Uterus (tissue), 4 donors: Measurements from ENCODE around the gene NFATC1. TPM values are rescaled to one million over a fixed set of nuclear protein-coding genes. Genes with fewer than 3 reads are reported as not detected.

Experiments used
- DNase-seq, 2 donors: peaks; one replicate each; pipeline ENCODE4 v3.0.0-alpha.2; 2019 to 2020
- H3K27ac ChIP-seq, 2 donors: fragments of 200-600 bp; sonication (generic); 1 replicate in 1 of 2; 2 replicates in 1 of 2; pipeline ENCODE4 v1.5.1; 2016 to 2018
- H3K27me3 ChIP-seq, 2 donors: fragments of 200-600 bp; sonication (generic); one replicate each; pipeline ENCODE4 v1.5.1; 2018 to 2019; ENCODE audit warnings: control low read depth in 1 of 2
- H3K36me3 ChIP-seq, 2 donors: fragments of 200-600 bp; sonication (generic); one replicate each; pipeline ENCODE4 v1.5.1; 2019; ENCODE audit warnings: control low read depth in 1 of 2
- H3K4me1 ChIP-seq, 2 donors: fragments of 200-600 bp; sonication (generic); one replicate each; pipeline ENCODE4 v1.5.1; 2018 to 2019; ENCODE audit warnings: control low read depth in 1 of 2
- H3K4me3 ChIP-seq, 2 donors: fragments of 200-600 bp; sonication (generic); 1 replicate in 1 of 2; 2 replicates in 1 of 2; pipeline ENCODE4 v1.5.1; 2018 to 2019; ENCODE audit warnings: mild to moderate bottlenecking in 1 of 2
- H3K9me3 ChIP-seq, 2 donors: fragments of 200-600 bp; sonication (generic); one replicate each; pipeline ENCODE4 v1.5.1; 2019; ENCODE audit warnings: control low read depth in 1 of 2
- CTCF ChIP-seq, 4 experiments: fragments of 200-600 bp in 2 of 4; fragments of 450-650 bp in 2 of 4; sonication (generic) in 2 of 4; IDR thresholded peaks; one replicate each; pipeline ENCODE4 v1.5.1; 2016 to 2019; ENCODE audit warnings: antibody characterized with exemption in 4 of 4, mild to moderate bottlenecking in 2 of 4, moderate library complexity in 1 of 4
- POLR2A ChIP-seq, 2 donors: fragments of 450-650 bp; IDR thresholded peaks; one replicate each; pipeline ENCODE4 v1.6.1; 2016; ENCODE audit warnings: antibody characterized with exemption in 2 of 2, mild to moderate bottlenecking in 1 of 2, moderate library complexity in 1 of 2
- intact Hi-C: fragments of 100-400 bp; cut with DNase I; formaldehyde crosslinking; loops from one replicate; pipeline ENCODE4 v1.15.1; 2023; ENCODE audit warnings: low total_unique reads
- total RNA-seq, 4 donors: library from RNA; depleted of rRNA in 3 of 4; stranded (reverse); fragments of >200 nt in 3 of 4; gene quantifications; one replicate each; pipeline versions ENCODE4 v1.1.0 to v1.2.4, GENCODE V29; 2014 to 2023
- donor health status: DM: yes; HTN: yes; CAD: no.

NFATC1 gene
- total RNA-seq, 4 donors from 2014 or later: 9.2 to 25.1 (median 14.6) TPM

GRCh38 chr18:79494936-79495335, 99.2 kb downstream of the NFATC1 start:
- intact Hi-C loops: no loop called here
- DNase-seq: peak in 1 of 2 donors; percentile 11
- H3K27ac ChIP-seq: no peak overlapping the region
- H3K4me3 ChIP-seq: no peak overlapping the region
- H3K4me1 ChIP-seq: no peaks in the 10 kb centered on the region
- TF ChIP-seq CTCF (IDR thresholded peaks at IDR 0.05): no peak
- no peak for TF ChIP-seq POLR2A (IDR thresholded peaks at IDR 0.05)
- H3K36me3 ChIP-seq: no peaks in the 10 kb centered on the region
- no peaks in the 10 kb centered on the region for H3K27me3 ChIP-seq
- peaks cover 0 to 8% of the 10 kb centered on the region in 2 donors for H3K9me3 ChIP-seq

- H3K4me3 ChIP-seq: no peak overlapping the region
- H3K9me3 ChIP-seq: peaks cover 0 to 8% of the 10 kb centered on the region in 2 donors
- H3K27me3 ChIP-seq: no peaks in the 10 kb centered on the region
- DNase-seq: peak in 1 of 2 donors; percentile 12
- H3K36me3 ChIP-seq: no peaks in the 10 kb centered on the region
- no peak overlapping the region for H3K27ac ChIP-seq
- intact Hi-C loops: no loop called here
- TF ChIP-seq CTCF (IDR thresholded peaks at IDR 0.05) (no peak), POLR2A (IDR thresholded peaks at IDR 0.05) (no peak)
- H3K4me1 ChIP-seq: no peaks in the 10 kb centered on the region
These were observed 99.9 kb downstream of the NFATC1 start for GRCh38 chr18:79495591-79496071.

- H3K4me1 ChIP-seq: no peaks in the 10 kb centered on the region
- no peaks in the 10 kb centered on the region for H3K27me3 ChIP-seq
- no peak for TF ChIP-seq CTCF (IDR thresholded peaks at IDR 0.05)
- no peak for TF ChIP-seq POLR2A (IDR thresholded peaks at IDR 0.05)
- peak overlapping the region; percentile 59 to 61 for H3K27ac ChIP-seq
- peak in 1 of 2 donors; percentile 27 for DNase-seq
- H3K9me3 ChIP-seq: peaks cover 0 to 8% of the 10 kb centered on the region in 2 donors
- no peak overlapping the region for H3K4me3 ChIP-seq
- no peaks in the 10 kb centered on the region for H3K36me3 ChIP-seq
- intact Hi-C loops: no loop called here
These were observed 100.7 kb downstream of the NFATC1 start for GRCh38 chr18:79496237-79496977.

- Histone ChIP-seq H3K36me3 (no peaks in the 10 kb centered on the region), H3K27me3 (no peaks in the 10 kb centered on the region), H3K4me3 (no peak overlapping the region), H3K27ac (peak overlapping the region; percentile 59 to 61), H3K4me1 (no peaks in the 10 kb centered on the region), H3K9me3 (peaks cover 0 to 8% of the 10 kb centered on the region in 2 donors)
- peak; percentile 63 to 80 for DNase-seq
- intact Hi-C loops: no loop called here
- no peak for TF ChIP-seq POLR2A (IDR thresholded peaks at IDR 0.05)
These were observed 101.4 kb downstream of the NFATC1 start for GRCh38 chr18:79496978-79497637.

- Histone ChIP-seq H3K27ac (peak overlapping the region in 1 of 2 donors; percentile 61), H3K4me1 (no peaks in the 10 kb centered on the region), H3K9me3 (peaks cover 0 to 8% of the 10 kb centered on the region in 2 donors), H3K27me3 (no peaks in the 10 kb centered on the region), H3K4me3 (no peak overlapping the region), H3K36me3 (no peaks in the 10 kb centered on the region)
- intact Hi-C loops: no loop called here
- TF ChIP-seq CTCF (IDR thresholded peaks at IDR 0.05): no peak
- TF ChIP-seq POLR2A (IDR thresholded peaks at IDR 0.05): no peak
- DNase-seq: no peak
These were observed 101.9 kb downstream of the NFATC1 start for GRCh38 chr18:79497638-79498081.
